Mucosa of rectum (tissue), 2 donors: ENCODE data around the gene PM20D1.

Experiments
- H3K27ac ChIP-seq, 2 donors: one replicate each; pipeline ENCODE4 v1.7.0; 2013; ENCODE audit warnings: inconsistent platforms in 2 of 2, low read depth in 2 of 2, low read length in 2 of 2
- H3K27me3 ChIP-seq, 2 donors: one replicate each; pipeline ENCODE4 v1.7.0; 2013; ENCODE audit warnings: low read length in 2 of 2; ENCODE audit not compliant: control insufficient read depth in 2 of 2, insufficient read depth in 2 of 2
- H3K36me3 ChIP-seq, 2 donors: one replicate each; pipeline ENCODE4 v1.7.0; 2013; ENCODE audit warnings: low read length in 2 of 2; ENCODE audit not compliant: control insufficient read depth in 2 of 2, insufficient read depth in 2 of 2
- H3K4me1 ChIP-seq, 2 donors: one replicate each; pipeline ENCODE4 v1.7.0; 2013; ENCODE audit warnings: low read length in 2 of 2, mild to moderate bottlenecking in 1 of 2; ENCODE audit not compliant: control insufficient read depth in 2 of 2, insufficient read depth in 2 of 2
- H3K4me3 ChIP-seq, 2 donors: one replicate each; pipeline ENCODE4 v1.7.0; 2013; ENCODE audit warnings: low read length in 2 of 2
- H3K9ac ChIP-seq, 2 donors: one replicate each; pipeline ENCODE4 v1.7.0; 2013; ENCODE audit warnings: low read length in 2 of 2, low read depth in 1 of 2, mild to moderate bottlenecking in 1 of 2
- H3K9me3 ChIP-seq, 2 donors: one replicate each; pipeline ENCODE4 v1.7.0; 2013; ENCODE audit warnings: low read length in 2 of 2; ENCODE audit not compliant: control insufficient read depth in 2 of 2
- donor health status: healthy.
- donor health status: Normal muscosa, but diverticular disease.

Gene PM20D1

GRCh38 chr1:205843036-205843859 lies 6.7 kb downstream of the PM20D1 start:
- Histone ChIP-seq H3K9me3 (no peaks in the 10 kb centered on the region), H3K9ac (no peak overlapping the region), H3K4me3 (no peak overlapping the region), H3K36me3 (no peaks in the 10 kb centered on the region), H3K27me3 (peaks cover 0 to 2% of the 10 kb centered on the region in 2 donors), H3K27ac (no peak overlapping the region), H3K4me1 (no peaks in the 10 kb centered on the region)

- no peak overlapping the region for H3K27ac ChIP-seq
- no peaks in the 10 kb centered on the region for H3K36me3 ChIP-seq
- H3K27me3 ChIP-seq = peaks cover 0 to 2% of the 10 kb centered on the region in 2 donors
- H3K4me3 ChIP-seq = no peak overlapping the region
- no peaks in the 10 kb centered on the region for H3K4me1 ChIP-seq
- H3K9ac ChIP-seq = no peak overlapping the region
- no peaks in the 10 kb centered on the region for H3K9me3 ChIP-seq
Measured at GRCh38 chr1:205842229-205842628, 7.7 kb downstream of the PM20D1 start.

- Histone ChIP-seq H3K9me3 (no peaks in the 10 kb centered on the region), H3K27ac (no peak overlapping the region), H3K27me3 (peaks cover 0 to 2% of the 10 kb centered on the region in 2 donors), H3K9ac (no peak overlapping the region), H3K4me1 (no peaks in the 10 kb centered on the region), H3K36me3 (no peaks in the 10 kb centered on the region), H3K4me3 (no peak overlapping the region)
Measured at GRCh38 chr1:205840146-205840923, 9.6 kb downstream of the PM20D1 start.

GRCh38 chr1:205837382-205837970 lies 12.5 kb downstream of the PM20D1 start:
- no peaks in the 10 kb centered on the region for H3K9me3 ChIP-seq
- H3K27me3 ChIP-seq = no peaks in the 10 kb centered on the region
- H3K36me3 ChIP-seq = no peaks in the 10 kb centered on the region
- H3K4me3 ChIP-seq = no peak overlapping the region
- peaks cover 3 to 8% of the 10 kb centered on the region in 2 donors for H3K4me1 ChIP-seq
- H3K27ac ChIP-seq = no peak overlapping the region
- no peak overlapping the region for H3K9ac ChIP-seq

DNA sequence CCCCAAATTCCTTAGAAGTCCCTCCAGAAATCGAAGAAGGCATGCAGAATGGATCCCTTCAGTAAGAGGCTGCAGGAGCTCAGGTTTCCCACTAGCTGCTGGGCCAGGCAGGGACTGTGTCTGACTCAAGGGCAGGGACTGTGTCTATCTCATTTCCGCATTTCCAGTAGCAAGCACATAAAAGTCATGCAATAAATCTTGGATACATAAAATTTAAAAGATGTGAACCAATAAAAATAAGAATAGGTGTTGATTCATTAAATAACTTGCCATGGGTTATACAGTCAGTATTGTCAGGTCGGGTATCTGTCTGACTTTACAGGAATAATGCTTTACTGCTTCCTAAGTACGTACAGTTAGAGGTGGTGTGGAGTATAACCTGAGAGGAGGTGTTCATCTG lies 15.2 kb downstream of the PM20D1 start:
- H3K4me1 ChIP-seq = peaks cover 3 to 8% of the 10 kb centered on the region in 2 donors
- H3K27ac ChIP-seq = no peak overlapping the region
- H3K9me3 ChIP-seq = no peaks in the 10 kb centered on the region
- no peaks in the 10 kb centered on the region for H3K36me3 ChIP-seq
- no peak overlapping the region for H3K9ac ChIP-seq
- no peaks in the 10 kb centered on the region for H3K27me3 ChIP-seq
- no peak overlapping the region for H3K4me3 ChIP-seq

DNA sequence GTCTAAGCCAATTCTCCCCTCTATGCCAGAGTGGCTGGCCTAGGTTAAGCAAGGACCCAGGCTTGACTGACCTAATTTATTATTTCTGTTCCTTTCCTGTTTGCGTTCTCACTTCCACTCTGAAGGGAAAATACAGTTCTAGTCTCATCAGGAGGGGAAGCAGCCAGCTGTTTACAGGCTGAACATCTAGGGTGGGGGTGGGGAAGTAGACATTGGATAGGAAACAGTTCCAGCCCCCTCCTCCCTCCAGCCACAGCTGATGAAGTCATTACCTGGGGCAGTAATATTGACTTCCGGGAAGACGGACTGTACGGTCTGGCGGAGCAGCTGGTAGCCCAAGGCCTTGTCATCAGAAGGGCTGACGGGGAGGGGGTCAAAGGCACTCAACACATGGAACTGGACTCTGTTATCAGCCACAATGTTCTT lies 17.6 kb downstream of the PM20D1 start:
- H3K27me3 ChIP-seq = no peaks in the 10 kb centered on the region
- H3K4me3 ChIP-seq = no peak overlapping the region
- H3K27ac ChIP-seq = no peak overlapping the region
- H3K4me1 ChIP-seq = peaks cover 3 to 8% of the 10 kb centered on the region in 2 donors
- no peaks in the 10 kb centered on the region for H3K9me3 ChIP-seq
- H3K9ac ChIP-seq = no peak overlapping the region
- no peaks in the 10 kb centered on the region for H3K36me3 ChIP-seq

- H3K9me3 ChIP-seq = no peaks in the 10 kb centered on the region
- H3K27me3 ChIP-seq = no peaks in the 10 kb centered on the region
- H3K4me3 ChIP-seq = no peak overlapping the region
- H3K9ac ChIP-seq = no peak overlapping the region
- no peaks in the 10 kb centered on the region for H3K36me3 ChIP-seq
- no peak overlapping the region for H3K27ac ChIP-seq
- no peaks in the 10 kb centered on the region for H3K4me1 ChIP-seq
Measured at GRCh38 chr1:205827623-205828022, 22.3 kb downstream of the PM20D1 start.

DNA sequence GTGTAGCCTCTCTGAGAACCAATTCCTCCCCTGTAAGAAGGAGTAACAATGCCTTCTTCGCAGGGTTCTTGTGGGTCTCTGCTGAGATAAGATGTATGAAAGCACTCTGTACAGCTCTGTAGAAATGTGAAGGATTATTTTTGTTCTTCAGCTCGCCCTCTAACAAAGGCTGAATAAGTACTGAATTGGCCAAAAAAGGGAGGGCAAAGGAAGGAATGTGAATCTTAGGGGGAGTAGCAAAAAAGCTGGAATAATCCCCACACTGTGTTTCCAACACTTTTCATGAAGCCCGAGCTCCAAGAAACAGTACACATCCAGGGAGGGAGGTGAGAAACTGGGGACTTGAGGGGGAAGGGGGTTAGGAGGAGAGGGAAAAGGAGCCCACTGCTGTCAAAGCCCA lies 22.9 kb downstream of the PM20D1 start:
- Histone ChIP-seq H3K27me3 (no peaks in the 10 kb centered on the region), H3K9me3 (no peaks in the 10 kb centered on the region), H3K4me3 (no peak overlapping the region), H3K27ac (no peak overlapping the region), H3K9ac (no peak overlapping the region), H3K36me3 (no peaks in the 10 kb centered on the region), H3K4me1 (no peaks in the 10 kb centered on the region)

GRCh38 chr1:205826016-205826806 lies 23.7 kb downstream of the PM20D1 start:
- Histone ChIP-seq H3K9me3 (no peaks in the 10 kb centered on the region), H3K4me3 (no peak overlapping the region), H3K27ac (no peak overlapping the region), H3K9ac (no peak overlapping the region), H3K36me3 (no peaks in the 10 kb centered on the region), H3K27me3 (no peaks in the 10 kb centered on the region), H3K4me1 (no peaks in the 10 kb centered on the region)
